ENCODE measurements around the gene NCKAP5.

Gene NCKAP5

GRCh38 chr2:132752421-132753206, 815.6 kb downstream of the NCKAP5 start:
- DNase-seq (ENCODE audit: low read depth) = no peak

- no peak for DNase-seq (ENCODE audit: low read depth)
Measured at GRCh38 chr2:132751836-132752235, 816.4 kb downstream of the NCKAP5 start.

- DNase-seq (ENCODE audit: low read depth) = no peak
Measured at GRCh38 chr2:132750606-132751005, 817.7 kb downstream of the NCKAP5 start.

GRCh38 chr2:132747046-132747445, 821.2 kb downstream of the NCKAP5 start:
- no peak for DNase-seq (ENCODE audit: low read depth)

- DNase-seq (ENCODE audit: low read depth) = no peak
Measured at GRCh38 chr2:132741754-132742153, 826.5 kb downstream of the NCKAP5 start.

GRCh38 chr2:132740081-132740720, 828.1 kb downstream of the NCKAP5 start:
- DNase-seq (ENCODE audit: low read depth) = no peak

- DNase-seq (ENCODE audit: low read depth) = no peak
Measured at GRCh38 chr2:132738223-132738622, 830.0 kb downstream of the NCKAP5 start.

GRCh38 chr2:132736059-132736458, 832.2 kb downstream of the NCKAP5 start:
- no peak for DNase-seq (ENCODE audit: low read depth)

GRCh38 chr2:132734961-132735360, 833.3 kb downstream of the NCKAP5 start:
- no peak for DNase-seq (ENCODE audit: low read depth)

- DNase-seq (ENCODE audit: low read depth) = no peak
Measured at GRCh38 chr2:132733094-132733493, 835.2 kb downstream of the NCKAP5 start.

GRCh38 chr2:132732694-132733093, 835.6 kb downstream of the NCKAP5 start:
- DNase-seq (ENCODE audit: low read depth) = no peak

- DNase-seq (ENCODE audit: low read depth) = no peak
Measured at GRCh38 chr2:132731441-132731840, 836.8 kb downstream of the NCKAP5 start.

- no peak for DNase-seq (ENCODE audit: low read depth)
Measured at GRCh38 chr2:132730611-132731010, 837.7 kb downstream of the NCKAP5 start.

- no peak for DNase-seq (ENCODE audit: low read depth)
Measured at GRCh38 chr2:132729522-132729921, 838.7 kb downstream of the NCKAP5 start.

GRCh38 chr2:132726155-132726554, 842.1 kb downstream of the NCKAP5 start:
- DNase-seq (ENCODE audit: low read depth) = no peak

GRCh38 chr2:132725748-132726147, 842.5 kb downstream of the NCKAP5 start:
- DNase-seq (ENCODE audit: low read depth) = no peak

GRCh38 chr2:132725148-132725547, 843.1 kb downstream of the NCKAP5 start:
- no peak for DNase-seq (ENCODE audit: low read depth)

- DNase-seq (ENCODE audit: low read depth) = no peak
Measured at GRCh38 chr2:132721938-132722337, 846.3 kb downstream of the NCKAP5 start.

- no peak for DNase-seq (ENCODE audit: low read depth)
Measured at GRCh38 chr2:132720393-132720792, 847.9 kb downstream of the NCKAP5 start.

GRCh38 chr2:132719480-132719879, 848.8 kb downstream of the NCKAP5 start:
- no peak for DNase-seq (ENCODE audit: low read depth)

GRCh38 chr2:132716954-132717353, 851.3 kb downstream of the NCKAP5 start:
- DNase-seq (ENCODE audit: low read depth) = no peak

GRCh38 chr2:132715386-132716351, 852.6 kb downstream of the NCKAP5 start:
- DNase-seq (ENCODE audit: low read depth) = no peak
